Osteoblast (primary cell): Measurements from ENCODE around the gene SNAP29. TPM values are rescaled to one million over a fixed set of nuclear protein-coding genes. Genes with fewer than 3 reads are reported as not detected.

ENCODE experiments used
- DNase-seq: peaks from one replicate; pipeline ENCODE4 v3.0.0; 2011; ENCODE audit warnings: low spot score, mixed read lengths; ENCODE audit not compliant: insufficient read length; ENCODE audit errors: missing footprints
- H2AFZ ChIP-seq: 2 replicates; pipeline ENCODE4 v1.6.0; 2011; ENCODE audit warnings: mild to moderate bottlenecking, low read length
- H3K27ac ChIP-seq: 2 replicates; pipeline ENCODE4 v1.5.1; 2011; ENCODE audit warnings: mild to moderate bottlenecking, low read depth, low read length, moderate library complexity
- H3K27me3 ChIP-seq: 2 replicates; pipeline ENCODE4 v1.6.0; 2012; ENCODE audit warnings: mild to moderate bottlenecking, control low read depth, inconsistent platforms, low read length, moderate library complexity; ENCODE audit not compliant: insufficient read depth
- H3K36me3 ChIP-seq: 2 replicates; pipeline ENCODE4 v1.5.1; 2011; ENCODE audit warnings: mild to moderate bottlenecking, low read length, control low read depth, moderate library complexity; ENCODE audit not compliant: insufficient read depth
- H3K4me1 ChIP-seq: 2 replicates; pipeline ENCODE4 v1.5.1; 2011; ENCODE audit warnings: mild to moderate bottlenecking, low read length, control low read depth, moderate library complexity; ENCODE audit not compliant: insufficient read depth
- H3K4me2 ChIP-seq: 2 replicates; pipeline ENCODE4 v1.6.0; 2011; ENCODE audit warnings: mild to moderate bottlenecking, low read length; ENCODE audit not compliant: insufficient read depth
- H3K4me3 ChIP-seq: fragments of 200-600 bp; sonication (generic); 3 replicates; pipeline ENCODE4 v1.5.1; 2012; ENCODE audit warnings: mild to moderate bottlenecking, low read length, inconsistent platforms; ENCODE audit not compliant: insufficient read depth
- H3K79me2 ChIP-seq: 2 replicates; pipeline ENCODE4 v1.6.0; 2012; ENCODE audit warnings: mild to moderate bottlenecking, low read length, control low read depth, inconsistent platforms; ENCODE audit not compliant: insufficient read depth
- H3K9me3 ChIP-seq: 2 replicates; pipeline ENCODE4 v1.5.1; 2011; ENCODE audit warnings: low read depth, low read length, control low read depth
- H4K20me1 ChIP-seq: 2 replicates; pipeline ENCODE4 v1.6.0; 2012; ENCODE audit warnings: mild to moderate bottlenecking, low read length, control low read depth; ENCODE audit not compliant: insufficient read depth
- CTCF ChIP-seq: IDR thresholded peaks from 2 replicates; pipeline ENCODE4 v1.5.1; 2011; ENCODE audit warnings: mild to moderate bottlenecking, low read depth, low read length, moderate library complexity; ENCODE audit errors: extremely low read depth
- total RNA-seq: library from RNA; depleted of rRNA; stranded (reverse); fragments of >200 nt; gene quantifications from 2 replicates; pipeline ENCODE4 v1.2.3, GENCODE V29; 2012

The SNAP29 gene
- total RNA-seq, 1 donor = 13.0 TPM

GRCh38 chr22:20909543-20910303, 50.9 kb downstream of the SNAP29 start:
- Histone ChIP-seq H3K4me2 (no peak overlapping the region), H3K36me3 (no peaks in the 10 kb centered on the region), H2AFZ (no peak overlapping the region), H3K27me3 (no peaks in the 10 kb centered on the region), H3K4me1 (peaks cover 16% of the 10 kb centered on the region), H3K9me3 (no peaks in the 10 kb centered on the region), H3K79me2 (no peaks in the 10 kb centered on the region), H3K4me3 (no peak overlapping the region), H3K27ac (no peak overlapping the region), H4K20me1 (no peaks in the 10 kb centered on the region)
- no peak for DNase-seq
- TF ChIP-seq CTCF = no peak

- H2AFZ ChIP-seq = no peak overlapping the region
Measured at GRCh38 chr22:20912494-20912893, 53.7 kb downstream of the SNAP29 start.

GRCh38 chr22:20916916-20917810, 58.4 kb downstream of the SNAP29 start, which contains the start of gene CRKL:
Gene CRKL (plus strand): TSS chr22:20917407. CDS start chr22:20917935, 528 bp downstream.
- no peaks in the 10 kb centered on the region for H3K9me3 ChIP-seq
- TF ChIP-seq CTCF = peak; percentile 89
- H4K20me1 ChIP-seq = peaks cover 34% of the 10 kb centered on the region
- peak within 1 kb of the TSS; percentile 97 for H2AFZ ChIP-seq
- peak; percentile 99 for DNase-seq
- peaks cover 49% of the 10 kb centered on the region for H3K79me2 ChIP-seq
- H3K4me3 ChIP-seq = peak within 1 kb of the TSS; percentile 83
- peak within 1 kb of the TSS; percentile 99 for H3K4me2 ChIP-seq
- no peaks in the 10 kb centered on the region for H3K27me3 ChIP-seq
- no peaks in the 10 kb centered on the region for H3K36me3 ChIP-seq
- peak within 1 kb of the TSS; percentile 85 for H3K27ac ChIP-seq
- peaks cover 25% of the 10 kb centered on the region for H3K4me1 ChIP-seq

More at GRCh38 chr22:20912494-20912893, 53.7 kb downstream of the SNAP29 start:
- DNase-seq = no peak
- Histone ChIP-seq H3K4me1 (peaks cover 4% of the 10 kb centered on the region), H3K27me3 (no peaks in the 10 kb centered on the region), H3K4me2 (no peak overlapping the region), H3K36me3 (no peaks in the 10 kb centered on the region), H3K4me3 (no peak overlapping the region), H4K20me1 (no peaks in the 10 kb centered on the region), H3K9me3 (no peaks in the 10 kb centered on the region), H3K27ac (no peak overlapping the region), H3K79me2 (peaks cover 2% of the 10 kb centered on the region)
- TF ChIP-seq CTCF = no peak
